GM18498 (cell line): ENCODE data around the gene SAE1.
"Not testable (repeated sequence)": the region's sequence is repeated elsewhere in the genome, so short reads cannot be mapped to it uniquely, and the experiment has no call there.

Source experiments
- ATAC-seq: cut with Tn5 transposase; IDR thresholded peaks from one replicate; pipeline ENCODE4 v1.9.1; 2021; ENCODE audit warnings: mild to moderate bottlenecking, moderate library complexity; ENCODE audit not compliant: unreplicated experiment

SAE1 gene

GRCh38 chr19:47125669-47125938 lies 5.0 kb upstream of the SAE1 start:
- ATAC-seq, result no peak

- ATAC-seq, result no peak
These were observed 1.1 kb upstream of the SAE1 start for GRCh38 chr19:47129579-47129978.

GRCh38 chr19:47130120-47130588 lies 481 bp upstream of the SAE1 start:
- ATAC-seq, result no peak

GRCh38 chr19:47132194-47132852 lies 1.7 kb downstream of the SAE1 start:
- no peak for ATAC-seq

GRCh38 chr19:47133021-47133471 lies 2.4 kb downstream of the SAE1 start:
- ATAC-seq, result no peak

- ATAC-seq, result no peak
These were observed 3.9 kb downstream of the SAE1 start for GRCh38 chr19:47134545-47134944.

- ATAC-seq, result no peak
These were observed 4.5 kb downstream of the SAE1 start for GRCh38 chr19:47135156-47135555.

- ATAC-seq, result not testable (repeated sequence)
These were observed 10.6 kb downstream of the SAE1 start for GRCh38 chr19:47141252-47141651.

GRCh38 chr19:47141695-47142094 lies 11.1 kb downstream of the SAE1 start:
- no peak for ATAC-seq

- ATAC-seq, result no peak
These were observed 12.1 kb downstream of the SAE1 start for GRCh38 chr19:47142779-47143178.

- ATAC-seq, result no peak
These were observed 12.9 kb downstream of the SAE1 start for GRCh38 chr19:47143322-47144073.

- no peak for ATAC-seq
These were observed 14.0 kb downstream of the SAE1 start for GRCh38 chr19:47144630-47145029.

GRCh38 chr19:47145639-47146486 lies 15.2 kb downstream of the SAE1 start:
- ATAC-seq, result no peak

GRCh38 chr19:47146920-47147319 lies 16.3 kb downstream of the SAE1 start:
- no peak for ATAC-seq

- no peak for ATAC-seq
These were observed 21.0 kb downstream of the SAE1 start for GRCh38 chr19:47151627-47152026.

- ATAC-seq, result no peak
These were observed 21.6 kb downstream of the SAE1 start for GRCh38 chr19:47152205-47152604.

- ATAC-seq, result no peak
These were observed 22.0 kb downstream of the SAE1 start for GRCh38 chr19:47152632-47153031.

GRCh38 chr19:47153266-47153665 lies 22.6 kb downstream of the SAE1 start:
- no peak for ATAC-seq

GRCh38 chr19:47155148-47155547 lies 24.5 kb downstream of the SAE1 start:
- no peak for ATAC-seq

GRCh38 chr19:47156861-47157430 lies 26.3 kb downstream of the SAE1 start:
- no peak for ATAC-seq
